NK-92 (cell line): ENCODE results near the gene SPEG.

Experiments
- DNase-seq: peaks from one replicate; lab custom pipeline; 2025; ENCODE audit not compliant: unreplicated experiment; lab: John Stamatoyannopoulos, UW

Gene SPEG

GRCh38 chr2:219422952-219423534, 11.6 kb upstream of the SPEG start:
- DNase-seq, result no peak

GRCh38 chr2:219423652-219424377, 10.8 kb upstream of the SPEG start:
- DNase-seq, result no peak

DNA sequence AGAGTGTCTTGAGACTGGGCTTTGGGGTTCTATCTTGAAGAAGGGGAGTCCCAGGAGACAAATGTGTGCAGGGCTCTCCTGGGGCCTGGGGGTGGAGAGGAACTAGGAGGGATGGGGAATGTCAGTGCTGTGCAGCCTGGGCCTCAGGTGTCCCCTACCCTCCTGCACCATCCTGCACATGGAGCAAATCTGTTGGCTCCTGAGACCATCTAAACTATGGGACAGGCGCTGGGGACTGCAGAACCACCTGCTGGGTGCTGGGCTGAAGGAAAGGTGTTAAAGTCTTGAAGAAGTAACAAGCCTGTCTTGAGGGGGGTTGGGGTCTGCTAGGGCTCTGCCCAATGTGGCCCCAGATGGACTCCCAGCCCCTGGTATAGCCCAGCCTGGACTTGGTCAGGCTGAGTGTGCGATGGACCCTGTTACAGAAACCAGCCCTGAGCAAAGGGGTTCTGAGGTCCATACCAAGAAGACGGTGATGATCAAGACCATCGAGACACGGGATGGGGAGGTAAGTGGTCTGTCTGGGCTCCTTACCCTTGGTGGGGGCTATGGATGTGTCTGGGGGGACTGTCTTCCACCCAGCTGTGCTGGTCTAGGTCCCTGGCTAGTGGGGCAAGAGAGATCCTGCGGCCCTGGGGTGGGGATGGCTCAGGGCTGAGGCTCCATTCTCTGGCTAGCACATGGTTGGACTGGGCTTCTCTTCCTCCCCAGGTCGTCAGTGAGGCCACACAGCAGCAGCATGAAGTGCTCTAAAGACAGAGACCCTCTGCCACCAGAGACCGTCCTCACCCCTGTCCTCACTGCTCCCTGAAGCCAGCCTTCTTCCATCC, 9.2 kb upstream of the SPEG start:
- no peak for DNase-seq

DNA sequence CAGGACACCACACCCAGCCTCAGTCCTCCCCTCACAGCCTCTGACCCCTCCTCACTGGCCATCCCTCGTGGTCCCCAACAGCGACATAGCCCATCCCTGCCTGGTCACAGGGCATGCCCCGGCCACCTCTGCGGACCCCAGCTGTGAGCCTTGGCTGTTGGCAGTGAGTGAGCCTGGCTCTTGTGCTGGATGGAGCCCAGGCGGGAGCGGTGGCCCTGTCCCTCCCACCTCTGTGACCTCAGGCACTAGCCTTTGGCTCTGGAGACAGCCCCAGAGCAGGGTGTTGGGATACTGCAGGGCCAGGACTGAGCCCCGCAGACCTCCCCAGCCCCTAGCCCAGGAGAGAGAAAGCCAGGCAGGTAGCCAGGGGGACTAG, 8.6 kb upstream of the SPEG start:
- no peak for DNase-seq

DNA sequence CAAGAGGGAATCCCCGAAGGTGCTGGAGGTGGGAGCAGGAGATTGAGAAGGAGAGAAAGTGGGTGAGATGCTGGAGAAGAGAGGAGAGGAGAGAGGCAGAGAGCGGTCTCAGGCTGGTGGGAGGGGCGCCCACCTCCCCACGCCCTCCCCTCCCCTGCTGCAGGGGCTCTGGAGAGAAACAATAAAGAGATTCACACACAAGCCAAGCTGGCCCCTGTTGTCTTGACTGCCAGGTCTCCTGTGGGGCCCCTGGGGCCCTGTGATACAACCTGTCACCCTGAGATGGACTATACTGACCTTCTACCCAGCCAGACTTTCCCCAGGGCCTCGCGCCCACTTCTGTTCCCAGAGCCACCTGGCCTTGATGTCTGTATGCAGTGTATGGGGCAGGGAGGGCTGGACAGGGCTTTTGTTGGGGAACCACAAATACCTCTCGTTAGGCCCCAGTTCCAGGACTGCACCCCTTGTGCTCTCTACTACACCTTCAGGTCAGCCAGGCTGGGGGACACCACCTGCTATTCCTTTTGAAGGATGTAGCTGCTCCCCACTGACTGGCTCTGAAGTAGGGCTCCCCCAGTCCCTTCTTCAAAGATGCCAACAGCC, 8.0 kb upstream of the SPEG start:
- no peak for DNase-seq

DNA sequence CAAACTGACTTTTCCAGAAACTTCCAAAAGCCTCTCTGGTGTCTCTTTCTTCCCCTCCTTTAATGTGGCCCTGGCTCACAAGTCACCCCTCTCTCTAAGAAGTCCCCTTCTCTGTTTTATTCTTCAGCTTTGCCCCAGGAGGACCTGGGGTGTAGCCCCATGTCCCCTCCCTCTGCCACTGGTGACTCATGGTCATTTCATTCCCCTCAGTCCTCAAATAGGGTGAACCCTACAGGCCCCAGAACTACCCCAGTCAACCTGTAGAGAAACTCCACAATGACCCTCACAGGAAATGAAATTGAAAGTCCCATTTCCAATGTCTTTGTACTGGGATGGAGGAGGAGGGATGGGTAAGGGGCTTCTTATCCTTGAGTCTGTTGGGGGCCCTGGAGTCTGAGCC, 6.2 kb upstream of the SPEG start:
- DNase-seq, result no peak

GRCh38 chr2:219429958-219430606, 4.6 kb upstream of the SPEG start:
- DNase-seq, result no peak

GRCh38 chr2:219430633-219431615, 3.7 kb upstream of the SPEG start:
- DNase-seq, result no peak

DNA sequence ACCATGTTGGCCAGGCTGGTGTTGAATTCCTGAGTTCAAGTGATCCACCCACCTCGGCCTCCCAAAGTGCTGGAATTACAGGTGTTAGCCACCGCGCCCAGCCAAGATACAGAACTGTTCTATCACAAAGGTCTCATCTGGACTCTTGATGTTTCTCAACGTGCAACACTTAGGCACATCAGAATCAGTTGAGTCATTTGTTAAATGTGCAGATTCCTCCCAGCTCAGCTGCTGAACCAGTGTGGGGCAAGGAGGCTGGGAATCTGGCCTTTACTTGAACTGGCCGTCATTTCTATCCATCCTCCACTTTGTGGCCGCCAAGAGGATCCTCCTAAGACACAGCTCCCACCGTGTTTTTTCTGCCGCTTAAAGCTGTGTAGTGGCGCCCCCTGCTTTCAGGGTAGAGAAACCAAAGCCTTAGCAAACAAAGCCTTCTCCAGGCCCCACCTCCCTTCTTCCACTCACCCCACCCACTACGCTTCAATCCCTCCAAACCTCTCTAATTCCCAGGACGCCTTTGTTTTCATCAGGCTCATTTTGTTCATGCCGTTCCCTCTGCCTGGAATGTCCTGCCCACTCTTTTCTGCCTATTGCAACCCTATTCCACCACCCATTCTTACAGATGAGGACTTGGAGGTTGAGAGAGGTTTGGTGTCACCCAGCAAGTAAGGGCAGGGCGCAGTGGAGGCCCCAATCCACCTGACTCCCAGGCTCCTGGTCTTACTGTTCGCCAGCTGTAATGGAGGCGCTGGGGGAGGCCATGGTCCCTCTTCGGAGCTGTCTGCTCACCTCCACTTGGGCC, 776 bp upstream of the SPEG start:
- DNase-seq, result no peak

GRCh38 chr2:219434468-219434717, 250 bp upstream of the SPEG start:
- no peak for DNase-seq

DNA sequence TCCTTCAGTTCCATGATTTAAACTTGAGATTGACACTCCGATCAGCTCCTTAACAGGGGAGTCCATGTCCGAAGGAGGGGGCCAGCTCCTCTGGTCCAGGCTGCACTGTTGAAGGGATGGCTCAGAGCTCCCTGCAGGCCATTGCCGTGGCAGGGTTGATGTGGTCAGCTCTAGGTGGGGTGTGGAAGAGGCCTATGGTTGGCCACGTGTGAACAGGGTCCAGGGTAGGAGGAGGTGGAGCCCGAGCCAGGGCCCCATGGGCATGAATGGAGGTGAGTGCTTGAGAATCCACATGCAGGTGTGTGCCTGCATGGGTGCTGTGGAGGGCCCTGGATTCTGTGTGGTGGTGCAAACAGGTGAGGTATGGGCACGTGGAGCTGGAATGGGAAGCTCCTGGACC, 1.1 kb downstream of the SPEG start:
- DNase-seq, result no peak

DNA sequence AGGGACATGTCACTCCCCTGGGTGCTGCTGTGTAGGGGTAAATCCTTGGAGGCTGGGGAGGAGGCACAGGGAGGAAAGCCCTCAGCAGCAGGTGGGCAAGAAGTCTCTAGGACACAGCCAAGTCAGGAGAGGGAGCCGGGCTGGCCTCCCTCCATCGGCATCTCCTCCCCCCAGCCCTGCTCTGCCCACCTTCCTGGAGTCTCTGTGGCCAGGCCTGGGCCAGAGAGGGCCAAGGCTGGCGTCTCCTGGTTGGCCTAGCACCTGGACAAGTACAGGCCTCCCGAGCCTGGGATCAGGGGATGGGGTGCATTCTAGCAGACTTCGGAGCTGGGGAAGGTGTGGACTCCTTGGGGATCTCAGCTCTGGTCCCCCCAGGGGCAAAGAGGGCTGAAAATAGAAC, 1.8 kb downstream of the SPEG start:
- DNase-seq, result no peak

- DNase-seq, result no peak
These were observed 2.5 kb downstream of the SPEG start for GRCh38 chr2:219437141-219437540.

DNA sequence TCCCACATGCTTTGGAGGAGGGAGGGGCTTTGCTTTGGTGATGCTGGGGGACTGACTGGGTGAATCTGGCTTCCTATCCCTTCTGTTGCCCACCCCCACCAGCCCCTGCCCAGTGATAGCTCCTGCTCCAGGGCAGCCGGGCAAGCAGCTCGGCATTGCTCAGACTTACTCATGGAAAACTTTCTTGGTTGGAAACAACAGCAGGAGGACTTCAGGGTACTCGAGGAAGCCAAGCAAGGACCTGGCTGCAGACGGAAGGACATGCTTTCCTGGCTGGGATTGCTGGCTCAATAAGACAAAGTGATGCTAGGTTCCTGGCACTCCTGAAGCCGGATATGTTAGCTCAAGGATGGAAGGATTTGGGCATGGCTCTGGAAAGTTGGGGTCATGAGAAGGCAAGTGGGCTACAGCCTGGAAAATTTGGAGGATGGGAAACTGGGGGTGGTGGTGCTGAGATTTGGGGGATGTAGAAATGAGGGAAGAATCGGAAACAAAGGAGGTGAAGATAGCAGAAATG, 3.1 kb downstream of the SPEG start:
- no peak for DNase-seq

DNA sequence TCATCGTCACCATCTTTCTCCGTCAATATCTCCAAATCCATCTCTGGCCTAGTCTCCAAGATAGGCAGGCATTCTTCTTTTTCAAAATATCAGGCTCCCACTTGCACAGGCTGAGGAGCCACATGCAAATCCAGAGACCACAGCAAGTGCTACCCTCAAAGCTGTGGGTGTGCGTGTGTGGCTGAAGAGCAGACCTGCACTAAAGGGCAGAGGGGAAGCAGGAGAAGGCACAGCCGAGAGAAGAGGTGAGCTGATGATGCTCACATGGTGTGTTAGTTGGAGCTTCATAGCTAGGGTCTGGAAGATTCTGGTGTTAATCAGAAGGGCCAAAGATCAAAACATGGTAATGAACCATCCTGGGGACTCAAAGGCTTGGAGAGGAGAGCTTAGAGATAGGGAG, 3.8 kb downstream of the SPEG start:
- DNase-seq, result no peak

DNA sequence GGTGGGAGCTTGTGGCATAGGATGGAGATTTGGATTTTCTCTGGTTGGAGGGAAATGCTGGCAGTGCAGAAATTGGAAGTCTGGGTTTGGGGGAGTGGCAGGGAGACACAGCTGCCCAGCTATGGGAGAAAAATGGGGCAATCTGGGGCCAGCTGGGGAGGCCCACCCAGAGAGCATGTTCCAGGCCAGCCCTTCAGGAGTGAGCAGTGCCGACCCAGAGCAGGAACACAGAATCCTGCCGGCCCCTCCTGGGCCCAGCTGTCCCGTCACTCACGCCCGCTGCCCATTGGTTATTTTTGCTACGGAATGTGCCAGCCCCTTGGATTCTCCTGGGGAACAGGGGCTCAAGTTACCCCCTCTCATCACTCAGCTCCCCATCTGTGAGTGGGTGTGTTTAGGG, 4.9 kb downstream of the SPEG start:
- no peak for DNase-seq

GRCh38 chr2:219440388-219441256, 6.0 kb downstream of the SPEG start:
- DNase-seq, result no peak

DNA sequence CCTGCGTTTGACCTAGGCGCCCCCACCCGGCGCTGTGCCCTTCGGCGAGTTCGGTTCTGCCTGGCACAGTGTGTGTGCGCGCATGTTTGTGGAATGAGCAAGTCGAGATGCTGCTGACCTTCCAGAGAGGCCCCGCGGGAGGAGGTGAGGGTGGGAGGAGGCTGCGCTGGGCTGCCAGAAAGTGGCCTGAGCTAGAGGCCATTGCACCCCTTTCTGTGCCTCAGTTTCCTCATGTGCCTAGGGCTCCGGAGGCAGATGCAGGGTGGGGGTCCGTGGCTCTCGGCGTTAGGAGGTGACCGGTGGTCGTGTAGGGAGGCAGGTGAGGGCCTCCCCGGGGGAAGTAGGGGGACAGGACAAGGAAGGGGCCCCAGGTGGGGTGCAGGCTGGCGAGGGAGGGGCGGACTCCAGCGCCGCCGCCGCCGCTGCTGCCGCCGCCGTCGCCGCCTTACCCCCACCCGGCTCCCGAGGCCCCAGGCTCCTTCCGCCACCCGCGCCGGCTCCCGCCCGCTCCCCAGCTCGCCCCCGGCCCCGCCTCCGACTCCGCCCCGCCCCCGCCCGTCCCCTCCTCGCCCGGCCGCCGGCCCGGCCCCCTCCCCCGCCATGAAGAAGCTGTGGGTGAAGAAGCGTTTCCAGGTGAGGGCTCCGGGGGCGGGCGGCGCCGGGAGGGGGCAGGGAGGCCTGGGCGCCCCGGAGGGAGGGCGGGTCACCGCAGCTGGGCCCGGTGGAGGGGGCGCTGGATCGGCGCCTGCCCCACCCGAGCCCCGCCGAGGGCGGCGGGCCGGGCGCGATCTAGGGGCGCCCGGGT, 7.0 kb downstream of the SPEG start:
- DNase-seq, result no peak
